GM18951 (cell line): Measurements from ENCODE around the gene TMEM248.
"Not testable (repeated sequence)": the region's sequence is repeated elsewhere in the genome, so short reads cannot be mapped to it uniquely, and the experiment has no call there.

Experiments
- POLR2A ChIP-seq: IDR thresholded peaks from 4 replicates; pipeline ENCODE4 v1.6.1; 2011; ENCODE audit warnings: mild to moderate bottlenecking; ENCODE audit not compliant: insufficient read length, insufficient read depth; ENCODE audit errors: extremely low read depth
- in situ Hi-C: fragments of 300-500 bp; cut with MboI; formaldehyde crosslinking; loops from one replicate; pipeline ENCODE4 v1.12.0; 2022; ENCODE audit warnings: low sequenced_read_pairs, mixed read lengths, inconsistent platforms; ENCODE audit not compliant: unreplicated experiment

Gene TMEM248, protein sequence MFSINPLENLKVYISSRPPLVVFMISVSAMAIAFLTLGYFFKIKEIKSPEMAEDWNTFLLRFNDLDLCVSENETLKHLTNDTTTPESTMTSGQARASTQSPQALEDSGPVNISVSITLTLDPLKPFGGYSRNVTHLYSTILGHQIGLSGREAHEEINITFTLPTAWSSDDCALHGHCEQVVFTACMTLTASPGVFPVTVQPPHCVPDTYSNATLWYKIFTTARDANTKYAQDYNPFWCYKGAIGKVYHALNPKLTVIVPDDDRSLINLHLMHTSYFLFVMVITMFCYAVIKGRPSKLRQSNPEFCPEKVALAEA

DNA sequence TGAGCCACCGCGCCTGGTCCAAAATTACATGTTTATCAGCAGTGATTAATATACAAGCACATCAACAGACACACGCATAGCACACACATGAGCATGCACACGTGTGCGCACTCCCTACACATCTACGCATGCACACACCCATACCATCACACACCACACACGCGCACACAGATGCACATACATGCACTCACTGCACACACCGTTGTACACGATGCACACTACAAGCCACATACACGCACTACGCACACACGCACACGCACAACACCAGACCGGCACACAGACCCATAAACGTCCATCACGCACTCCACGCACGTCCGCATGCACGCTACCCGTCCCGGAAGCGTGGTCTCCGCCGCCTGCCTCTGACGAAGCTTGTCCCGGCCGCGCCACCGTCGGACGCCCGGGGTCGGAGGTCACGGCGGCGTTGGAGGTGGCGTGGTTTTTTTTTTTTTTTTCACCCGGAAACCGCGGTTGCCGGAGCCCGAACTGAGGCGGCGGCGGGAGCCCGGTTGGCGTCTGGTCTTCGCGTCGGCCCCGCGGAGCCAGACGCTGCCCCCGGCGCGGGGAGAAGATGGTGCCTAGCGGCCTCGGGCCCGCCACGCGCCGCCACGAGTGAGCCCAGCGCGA lies at the start of gene TMEM248:
TMEM248 (plus strand) TSS at position 457 of the 627 bp plus-strand sequence. CDS start 20,641 bp downstream, outside the sequence.
- in situ Hi-C loops = no loop called here
- TF ChIP-seq POLR2A = peak; percentile 86

DNA sequence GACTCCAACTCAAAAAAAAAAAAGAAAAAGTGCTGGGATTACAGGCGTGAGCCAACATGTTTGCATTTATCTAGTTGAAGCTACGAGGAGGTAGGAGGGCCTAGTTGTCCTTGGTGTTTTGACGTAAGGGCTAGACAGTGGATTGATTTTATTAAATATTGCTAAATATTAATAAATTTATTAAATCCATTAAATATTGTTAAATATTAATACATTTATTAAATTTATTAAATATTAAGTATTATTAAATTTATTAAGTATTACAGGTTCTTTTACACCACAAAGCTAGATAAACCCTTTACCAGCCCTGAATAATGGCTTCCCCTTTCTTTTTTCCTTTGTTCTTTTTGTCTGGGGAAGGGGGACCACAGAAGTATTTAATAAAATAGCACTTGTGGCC lies 47.5 kb upstream of the TMEM248 start:
- in situ Hi-C loops = no loop called here
- no peak for TF ChIP-seq POLR2A

DNA sequence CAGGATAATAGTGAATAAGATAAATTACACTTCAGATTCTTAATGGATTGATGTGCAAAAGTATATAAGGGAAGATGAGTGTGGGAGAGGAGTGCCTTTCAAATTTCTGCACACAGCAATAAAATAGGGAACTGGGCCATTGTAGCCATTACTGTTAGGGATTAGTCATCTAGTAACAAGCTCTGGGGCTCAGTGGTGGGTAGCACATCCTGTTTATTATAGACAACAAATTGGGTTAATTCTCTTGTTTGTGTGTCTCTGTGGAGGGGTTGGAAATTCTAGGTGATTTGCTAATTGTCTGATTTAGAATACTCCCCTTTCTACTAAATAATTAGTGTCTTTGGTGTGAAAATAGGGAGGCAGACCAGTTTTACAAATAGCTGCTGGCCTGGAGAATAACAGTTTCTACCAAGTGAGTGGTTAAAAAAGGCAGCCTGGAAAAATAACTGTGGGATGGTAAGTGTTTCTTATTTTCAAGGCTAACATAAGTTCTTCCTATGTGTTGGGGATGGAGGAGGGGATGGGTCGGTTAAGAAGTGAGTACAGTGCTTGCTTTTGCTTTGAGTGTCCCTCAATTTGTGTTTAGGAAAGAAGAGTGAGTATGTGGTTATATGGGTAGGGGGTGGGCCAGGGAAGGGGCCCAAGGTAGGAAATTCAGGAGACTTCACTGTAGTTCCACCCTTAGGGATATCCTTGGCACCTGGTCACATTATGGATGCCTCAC lies 43.3 kb upstream of the TMEM248 start:
- in situ Hi-C loops = no loop called here
- TF ChIP-seq POLR2A = no peak

DNA sequence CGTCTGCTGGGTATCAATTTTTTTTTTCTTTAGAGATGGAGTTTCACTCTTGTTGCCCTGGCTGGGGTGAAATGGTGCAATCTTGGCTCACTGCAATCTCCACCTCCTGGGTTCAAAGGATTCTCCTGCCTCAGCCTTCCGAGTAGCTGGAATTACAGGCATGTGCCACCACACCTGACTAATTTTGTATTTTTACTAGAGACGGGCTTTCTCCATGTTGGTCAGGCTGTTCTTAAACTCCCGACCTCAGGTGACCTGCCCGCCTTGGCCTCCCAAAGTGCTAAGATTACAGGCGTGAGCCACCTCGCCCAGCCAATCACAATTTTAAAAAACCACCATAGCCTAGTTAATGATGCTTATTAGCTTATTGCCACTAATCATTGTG lies 42.7 kb upstream of the TMEM248 start:
- in situ Hi-C loops = not testable (repeated sequence)

DNA sequence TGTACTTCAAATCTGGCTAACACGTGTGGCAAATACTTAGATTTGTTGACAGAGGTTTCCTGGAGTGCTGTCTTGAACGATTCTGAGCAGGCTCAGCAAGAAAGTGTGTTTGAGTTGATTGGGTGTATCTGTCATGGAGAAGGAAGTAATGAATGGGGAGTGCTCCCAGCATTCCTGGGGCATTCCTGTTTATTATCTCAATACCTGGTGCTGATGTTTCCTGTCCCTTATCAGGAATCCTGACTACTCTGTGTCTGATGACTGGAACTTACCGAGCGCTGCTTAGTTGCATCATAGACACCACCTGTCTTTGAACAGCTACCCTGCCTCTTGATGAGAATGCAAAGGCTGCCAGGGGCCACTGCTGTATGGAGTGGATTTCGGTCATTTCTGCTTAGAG lies 41.0 kb upstream of the TMEM248 start:
- TF ChIP-seq POLR2A = no peak
- in situ Hi-C loops = no loop called here

DNA sequence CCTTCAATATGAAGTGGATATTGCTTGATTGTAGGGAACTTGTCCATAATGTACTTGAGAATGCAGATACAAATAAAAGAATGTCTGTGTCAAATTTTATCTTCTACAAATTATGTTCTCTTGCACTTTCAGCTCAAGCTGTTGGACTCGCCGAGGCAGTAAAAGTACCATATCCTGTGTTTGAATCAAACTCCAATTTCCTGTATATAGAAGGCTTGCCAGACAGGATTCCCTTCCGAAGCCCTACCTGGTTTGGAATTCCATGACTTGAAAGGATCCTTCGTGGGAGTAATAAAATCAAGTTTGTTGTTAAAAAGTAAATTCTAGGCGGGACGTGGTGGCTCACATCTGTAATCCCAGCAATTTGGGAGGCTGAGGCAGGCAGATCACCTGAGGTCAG lies 40.4 kb upstream of the TMEM248 start:
- in situ Hi-C loops = not testable (repeated sequence)

DNA sequence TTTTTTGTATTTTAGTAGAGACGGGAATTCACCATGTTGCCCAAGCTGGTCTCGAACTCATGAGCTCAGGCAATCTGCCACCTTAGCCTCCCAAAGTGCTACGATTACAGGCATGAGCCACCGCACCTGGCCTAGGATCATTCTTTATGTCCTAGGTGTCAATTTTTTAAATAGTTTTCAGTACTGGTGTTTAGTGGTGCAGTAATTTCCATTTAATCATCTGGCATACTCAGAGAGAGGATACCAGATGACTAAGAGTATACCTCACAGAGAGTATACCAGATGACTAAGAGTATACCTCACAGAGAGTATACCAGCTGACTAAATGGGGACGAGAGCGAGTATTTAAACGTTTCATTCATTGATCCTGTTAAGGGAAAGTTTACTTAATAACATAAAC lies 37.3 kb upstream of the TMEM248 start:
- TF ChIP-seq POLR2A = no peak
- in situ Hi-C loops = no loop called here

DNA sequence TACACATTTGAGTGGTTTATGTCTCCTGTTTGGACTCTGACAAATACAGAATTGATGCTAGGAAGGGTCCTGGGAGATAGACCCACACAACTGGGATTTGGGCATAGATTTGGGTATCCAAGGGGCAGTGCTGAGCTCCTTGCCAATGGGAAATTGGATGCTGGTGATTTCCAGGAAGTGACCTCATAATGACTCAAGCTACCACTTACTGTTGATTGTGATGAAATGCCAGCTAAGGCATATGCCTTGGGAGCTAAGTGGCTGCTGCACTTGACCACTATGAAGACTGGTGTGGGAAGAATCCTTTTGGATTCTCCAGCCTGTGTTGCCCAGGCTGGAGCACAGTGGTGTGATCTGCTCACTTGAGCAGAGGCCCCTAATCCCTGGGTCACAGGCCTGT lies 36.5 kb upstream of the TMEM248 start:
- in situ Hi-C loops = not testable (repeated sequence)

DNA sequence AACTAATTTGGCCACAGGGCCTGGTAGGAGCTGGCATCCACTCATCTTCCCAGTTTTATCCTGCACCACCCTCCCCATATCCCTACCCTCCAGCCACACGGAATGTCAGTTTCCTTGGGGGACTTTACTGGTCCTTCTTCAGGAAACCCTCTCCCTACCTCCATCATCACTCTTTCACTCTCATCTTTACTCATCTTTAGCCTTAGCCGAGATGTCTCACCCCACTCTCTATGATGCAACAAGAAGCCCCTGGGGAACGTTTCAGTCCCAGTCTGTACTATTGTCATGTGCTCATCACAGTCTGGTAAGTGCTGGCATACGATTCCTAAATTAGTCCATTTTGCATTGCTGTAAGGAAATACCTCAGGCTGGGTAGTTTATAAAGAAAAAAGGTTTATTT lies 34.9 kb upstream of the TMEM248 start:
- no peak for TF ChIP-seq POLR2A
- in situ Hi-C loops = no loop called here

DNA sequence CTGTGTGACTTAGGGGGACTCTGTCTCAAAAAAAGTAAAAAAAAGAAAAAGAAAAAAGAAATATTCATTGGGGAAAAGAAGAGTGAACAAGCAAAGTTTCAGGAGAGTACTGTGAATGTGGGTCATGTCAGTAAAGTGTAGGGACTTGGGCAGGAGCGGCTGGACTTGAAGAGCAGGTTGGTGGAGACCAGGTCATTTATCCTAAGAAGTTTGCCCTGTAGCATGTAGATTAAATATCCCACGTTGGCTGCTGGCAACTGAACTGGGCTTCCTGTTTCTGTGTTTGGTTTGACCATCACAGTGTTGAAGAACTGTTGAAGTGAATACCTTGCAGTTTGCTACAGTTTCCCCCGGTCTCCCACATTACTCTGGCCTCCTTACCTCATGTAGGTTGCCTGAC lies 32.8 kb upstream of the TMEM248 start:
- in situ Hi-C loops = not testable (repeated sequence)

DNA sequence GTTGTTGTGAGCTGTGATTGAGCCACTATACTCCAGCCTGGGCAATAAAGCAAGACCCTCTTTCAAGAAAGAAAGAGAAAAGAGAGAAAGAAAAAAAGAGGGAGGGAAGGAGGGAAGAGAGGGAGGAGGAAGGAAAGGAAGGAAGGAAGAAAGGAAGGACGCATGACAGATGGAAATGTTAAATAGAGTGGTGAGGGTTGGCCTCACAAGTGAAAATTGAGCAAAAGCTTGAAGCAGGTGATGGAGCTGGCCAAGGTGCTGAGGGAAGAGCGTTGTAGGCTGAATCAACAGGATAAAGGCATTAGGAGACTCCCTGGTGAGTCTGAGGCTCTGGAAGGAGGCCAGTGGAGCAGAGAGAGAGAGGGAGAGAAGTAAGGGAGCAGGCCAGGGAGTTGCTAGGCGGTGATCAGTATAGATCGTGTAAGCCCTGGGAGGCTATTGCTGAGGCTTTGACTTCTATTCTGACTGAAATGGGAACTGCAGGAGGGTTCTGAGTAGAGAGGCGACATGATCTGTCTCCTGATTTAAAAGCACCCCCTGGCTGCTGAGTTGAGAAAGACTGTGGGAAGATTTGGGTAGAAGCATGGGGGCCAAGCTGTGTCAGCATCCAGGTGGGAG lies 26.5 kb upstream of the TMEM248 start:
- TF ChIP-seq POLR2A = no peak
- in situ Hi-C loops = no loop called here

DNA sequence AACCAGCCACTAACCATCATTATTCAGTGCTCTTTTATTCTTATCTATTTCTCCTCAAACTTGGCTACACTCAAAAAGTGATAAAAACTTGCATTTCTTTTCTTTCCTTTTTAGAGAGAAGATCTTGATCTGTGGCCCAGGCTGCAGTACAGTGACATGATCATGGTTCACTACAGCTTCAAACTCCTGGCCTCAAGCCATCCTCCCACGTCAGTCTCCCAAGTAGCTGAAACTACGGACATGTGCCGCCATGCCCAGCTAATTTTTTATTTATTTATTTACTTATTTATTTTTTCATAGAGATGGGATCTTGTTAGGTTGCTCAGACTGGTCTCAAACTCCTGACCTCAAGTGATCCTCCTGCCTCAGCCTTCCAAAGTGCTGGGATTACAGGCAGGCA lies 24.6 kb upstream of the TMEM248 start:
- no peak for TF ChIP-seq POLR2A
- in situ Hi-C loops = no loop called here

DNA sequence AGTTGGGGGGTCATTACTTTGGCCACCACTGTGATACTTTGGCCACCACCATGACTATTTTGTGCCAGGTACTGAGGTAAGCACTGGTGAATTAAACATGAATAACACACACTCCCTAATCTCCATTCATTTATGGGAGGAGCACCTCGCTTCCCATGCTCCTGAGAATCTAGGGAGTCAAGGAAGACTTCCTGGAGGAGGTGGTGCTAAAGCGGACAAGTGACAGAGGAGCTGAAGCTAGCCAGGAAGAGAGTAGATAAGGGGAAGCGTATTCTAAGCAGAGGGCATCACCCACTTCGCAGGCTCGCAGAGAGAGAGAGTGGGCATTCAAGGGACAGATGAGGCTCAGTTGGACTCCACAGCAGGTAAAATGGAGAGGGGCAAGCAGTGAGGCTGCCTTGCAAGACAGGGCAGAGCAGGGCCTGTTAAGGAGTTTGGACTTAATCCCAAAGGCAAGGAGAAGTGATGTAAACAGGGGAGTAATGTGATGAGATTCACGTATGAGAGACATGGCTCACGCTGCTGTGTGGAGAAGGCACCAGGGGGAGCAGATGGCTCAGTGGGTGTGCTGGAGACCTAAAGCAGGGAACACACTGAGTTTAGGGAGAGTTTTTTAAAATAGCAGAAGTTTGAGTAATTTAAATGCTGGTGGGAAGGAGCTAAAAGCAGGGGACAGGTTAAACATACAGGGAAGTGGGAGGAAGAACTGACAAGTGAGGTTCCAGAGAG lies 21.3 kb upstream of the TMEM248 start:
- no peak for TF ChIP-seq POLR2A
- in situ Hi-C loops = no loop called here
